ENCODE measurements around the gene OAS3. TPM values are rescaled to one million over a fixed set of nuclear protein-coding genes. Genes with fewer than 3 reads are reported as not detected.

Gene OAS3
- total and polyA plus RNA-seq, 2 donors (not counting 1 experiment from before 2014, with no cell fraction given): 16.5 to 24.9 TPM

- no peak overlapping the region for H3K27ac Mint-ChIP-seq
- no peak overlapping the region for H3K9ac ChIP-seq (ENCODE audit: low read length)
- H3K9me3 ChIP-seq (ENCODE audit: control extremely low read depth in 1 of 3, control insufficient read depth in 2 of 3, insufficient read depth in 1 of 3, low read length in 2 of 3): peaks cover 0 to 2% (median 0%) of the 10 kb centered on the region in 3 donors
- DNase-seq (no peak), ATAC-seq (ENCODE audit: low read depth) (no peak)
- H3K27me3 ChIP-seq (replicated peaks in 1 of 4; ENCODE audit: control extremely low read depth in 1 of 4, control insufficient read depth in 3 of 4, insufficient read depth in 4 of 4, low read length in 3 of 4): peaks cover 0 to 4% (median 0%) of the 10 kb centered on the region in 4 experiments
- H3K27me3 Mint-ChIP-seq: peaks cover 6% of the 10 kb centered on the region
- H3K36me3 ChIP-seq (replicated peaks in 1 of 2; ENCODE audit: control extremely low read depth in 1 of 2, control insufficient read depth in 1 of 2, extremely low read depth in 1 of 2, insufficient read depth in 2 of 2, low read length in 1 of 2): no peaks in the 10 kb centered on the region
- no peaks in the 10 kb centered on the region for H3K9me3 Mint-ChIP-seq (ENCODE audit: insufficient read depth)
- H2AFZ ChIP-seq (ENCODE audit: insufficient read depth, low read depth, low read length, poor library complexity, severe bottlenecking): no peak overlapping the region
- H3K79me2 ChIP-seq (ENCODE audit: control insufficient read depth, insufficient read depth, low read length): no peaks in the 10 kb centered on the region
- H3K4me2 ChIP-seq (replicated peaks; ENCODE audit: low read depth, low read length, poor library complexity, severe bottlenecking): no peak overlapping the region
- no peak overlapping the region for H3K27ac ChIP-seq (ENCODE audit: low read length in 2 of 2)
- H3K4me1 ChIP-seq (ENCODE audit: control insufficient read depth in 2 of 2, insufficient read depth in 2 of 2, low read length in 2 of 2): no peaks in the 10 kb centered on the region
- CTCF ChIA-PET: no interaction called here
- 98% methylated on average over 5 of the region's 6 CpGs for WGBS (ENCODE audit: insufficient coverage)
- intact Hi-C loops (cut with micrococcal nuclease): no loop called here
- no peaks in the 10 kb centered on the region for H4K20me1 ChIP-seq (ENCODE audit: control insufficient read depth, insufficient read depth, low read length, poor library complexity, severe bottlenecking)
- TF ChIP-seq CTCF (IDR thresholded peaks at IDR 0.05) (no peak), EZH2 (IDR thresholded peaks at IDR 0.05; ENCODE audit: borderline replicate concordance, insufficient read depth, low read depth, low read length, poor library complexity, severe bottlenecking) (no peak)
- H3K4me3 ChIP-seq (ENCODE audit: control extremely low read depth in 1 of 5, extremely low read depth in 1 of 5, insufficient read depth in 1 of 5, low read depth in 2 of 5, low read length in 4 of 5): no peak overlapping the region
- peaks cover 6% of the 10 kb centered on the region for H3K4me1 Mint-ChIP-seq
- POLR2A ChIA-PET: no interaction called here
- H3K4me3 Mint-ChIP-seq: no peak overlapping the region
Measured at GRCh38 chr12:112891093-112892024, 46.9 kb upstream of the OAS3 start.

DNA sequence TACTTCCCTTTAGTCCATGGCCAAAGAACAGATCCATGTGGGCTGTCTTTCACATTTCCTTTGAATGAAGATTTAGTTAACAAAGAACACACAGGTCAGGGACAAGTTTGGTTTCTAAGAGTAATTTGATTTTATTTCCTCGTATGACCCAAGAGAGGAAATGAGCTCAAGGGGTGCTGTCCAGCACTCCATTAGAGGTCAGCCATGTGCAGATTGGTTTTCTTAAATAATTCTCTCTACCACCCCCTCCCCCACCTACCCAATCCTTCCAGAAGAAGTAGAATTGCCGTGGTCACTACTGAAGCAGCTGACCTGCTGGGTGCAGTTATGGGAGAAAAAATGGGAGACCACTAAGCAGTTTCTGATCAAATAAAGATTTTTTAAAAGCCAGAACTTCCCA is 45.4 kb upstream of the OAS3 start:
- no peaks in the 10 kb centered on the region for H3K36me3 ChIP-seq (replicated peaks in 1 of 2; ENCODE audit: control extremely low read depth in 1 of 2, control insufficient read depth in 1 of 2, extremely low read depth in 1 of 2, insufficient read depth in 2 of 2, low read length in 1 of 2)
- peaks cover 0 to 6% (median 0%) of the 10 kb centered on the region in 4 experiments for H3K27me3 ChIP-seq (replicated peaks in 1 of 4; ENCODE audit: control extremely low read depth in 1 of 4, control insufficient read depth in 3 of 4, insufficient read depth in 4 of 4, low read length in 3 of 4)
- H2AFZ ChIP-seq (ENCODE audit: insufficient read depth, low read depth, low read length, poor library complexity, severe bottlenecking): no peak overlapping the region
- H3K9ac ChIP-seq (ENCODE audit: low read length): no peak overlapping the region
- no peak overlapping the region for H3K4me3 Mint-ChIP-seq
- H3K9me3 ChIP-seq (ENCODE audit: control extremely low read depth in 1 of 3, control insufficient read depth in 2 of 3, insufficient read depth in 1 of 3, low read length in 2 of 3): no peaks in the 10 kb centered on the region
- H3K4me3 ChIP-seq (ENCODE audit: control extremely low read depth in 1 of 5, extremely low read depth in 1 of 5, insufficient read depth in 1 of 5, low read depth in 2 of 5, low read length in 4 of 5): no peak overlapping the region
- intact Hi-C loops (cut with micrococcal nuclease): no loop called here
- no peaks in the 10 kb centered on the region for H4K20me1 ChIP-seq (ENCODE audit: control insufficient read depth, insufficient read depth, low read length, poor library complexity, severe bottlenecking)
- ChIA-PET POLR2A (no interaction called here), CTCF (interaction anchor here (1.0 kb wide), 1 partner anchor 85 kb away, joined by 3 read pairs; the partner anchor contains the start of gene OAS2)
- no peak for DNase-seq
- ATAC-seq (ENCODE audit: low read depth): no peak
- WGBS (ENCODE audit: insufficient coverage): no CpG with 5 or more reads among the region's 2 CpGs
- H3K4me2 ChIP-seq (replicated peaks; ENCODE audit: low read depth, low read length, poor library complexity, severe bottlenecking): no peak overlapping the region
- no peak overlapping the region for H3K27ac ChIP-seq (ENCODE audit: low read length in 2 of 2)
- H3K79me2 ChIP-seq (ENCODE audit: control insufficient read depth, insufficient read depth, low read length): no peaks in the 10 kb centered on the region
- no peaks in the 10 kb centered on the region for H3K4me1 ChIP-seq (ENCODE audit: control insufficient read depth in 2 of 2, insufficient read depth in 2 of 2, low read length in 2 of 2)
- H3K27me3 Mint-ChIP-seq: peaks cover 14% of the 10 kb centered on the region
- no peaks in the 10 kb centered on the region for H3K9me3 Mint-ChIP-seq (ENCODE audit: insufficient read depth)
- TF ChIP-seq CTCF (IDR thresholded peaks at IDR 0.05) (no peak), EZH2 (IDR thresholded peaks at IDR 0.05; ENCODE audit: borderline replicate concordance, insufficient read depth, low read depth, low read length, poor library complexity, severe bottlenecking) (no peak)
- H3K27ac Mint-ChIP-seq: no peak overlapping the region
- H3K4me1 Mint-ChIP-seq: peaks cover 6% of the 10 kb centered on the region
